Measurements from ENCODE around the gene STX8.

Gene STX8

GRCh38 chr17:9221147-9221921 is 354.3 kb downstream of the STX8 start:
- DNase-seq = no peak

GRCh38 chr17:9220398-9221146 is 355.0 kb downstream of the STX8 start:
- DNase-seq = no peak

DNA sequence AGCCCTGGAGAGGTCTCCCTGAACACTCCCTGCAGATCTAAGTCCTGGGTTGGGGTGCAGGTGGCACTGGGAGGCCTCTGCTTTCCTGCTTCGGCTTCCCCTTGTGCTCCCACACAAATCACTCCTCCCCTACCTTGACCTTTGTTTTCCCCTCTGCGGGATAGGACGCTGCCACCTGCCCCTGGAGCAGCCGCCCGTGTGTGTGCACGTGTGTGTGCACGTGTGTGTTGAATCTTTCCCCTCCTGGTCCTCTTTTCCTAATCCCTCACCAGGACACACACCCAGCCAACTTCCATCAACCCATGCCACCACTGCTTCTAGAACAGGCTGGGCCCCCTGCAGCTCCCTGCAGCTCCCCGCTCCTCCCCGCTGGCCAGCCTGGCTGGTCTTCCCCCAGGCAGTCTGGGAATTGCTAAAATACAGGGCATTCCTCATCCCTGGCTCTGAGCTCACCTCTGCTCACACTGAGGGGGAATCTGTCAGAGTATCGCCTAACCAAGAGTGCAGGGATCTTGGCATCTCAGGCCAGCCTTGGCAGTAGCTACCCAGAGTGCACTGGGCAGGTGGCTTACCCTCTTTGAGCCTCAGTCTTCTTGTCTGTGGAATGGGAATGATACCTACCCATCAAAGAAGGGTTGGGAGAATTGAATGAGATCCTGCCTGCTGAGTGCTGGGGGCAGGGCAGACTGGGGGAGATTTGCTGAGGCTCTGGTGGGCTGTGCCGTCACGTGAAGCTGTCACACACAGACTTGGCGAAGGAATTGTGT is 355.8 kb downstream of the STX8 start:
- no peak for DNase-seq

- DNase-seq = no peak
Measured at GRCh38 chr17:9218911-9219310, 356.7 kb downstream of the STX8 start.

GRCh38 chr17:9218064-9218635 is 357.5 kb downstream of the STX8 start:
- DNase-seq = no peak

GRCh38 chr17:9217151-9218056 is 358.2 kb downstream of the STX8 start:
- DNase-seq = no peak

DNA sequence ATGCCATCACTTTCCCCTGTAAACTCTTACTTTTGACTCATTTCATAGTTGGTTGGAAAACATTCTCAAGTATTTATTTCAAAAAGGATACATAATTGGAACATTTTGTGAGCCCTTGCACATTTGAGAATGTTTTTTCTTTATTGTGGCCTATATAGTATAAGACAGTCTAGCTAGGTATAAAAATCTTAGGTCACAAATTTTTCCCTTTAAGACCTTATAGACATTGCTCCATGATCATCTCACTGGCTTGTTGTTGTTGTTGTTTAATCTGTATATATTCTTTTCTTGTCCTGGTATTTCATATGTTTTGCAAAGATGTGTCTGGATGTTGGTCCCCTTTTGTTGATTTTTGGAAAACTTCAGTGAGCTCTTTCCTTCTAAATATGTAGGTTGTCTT is 360.2 kb downstream of the STX8 start:
- no peak for DNase-seq

DNA sequence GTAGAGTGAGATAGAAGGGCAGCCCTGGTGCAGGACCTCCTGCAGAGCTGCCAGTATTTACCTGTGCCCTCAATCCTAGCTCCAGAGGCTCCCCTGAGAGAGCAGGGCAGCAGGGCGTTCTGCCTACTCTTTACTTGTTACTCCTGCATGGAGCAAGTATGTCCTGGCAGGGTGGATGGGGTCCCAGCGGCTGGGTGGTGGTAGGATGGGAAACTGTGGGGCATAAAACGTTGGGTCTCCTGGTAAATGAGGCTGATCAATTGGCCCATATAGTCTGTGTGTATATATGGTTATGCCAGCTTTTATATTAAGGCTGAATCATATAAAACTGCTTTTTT is 362.3 kb downstream of the STX8 start:
- DNase-seq = no peak

DNA sequence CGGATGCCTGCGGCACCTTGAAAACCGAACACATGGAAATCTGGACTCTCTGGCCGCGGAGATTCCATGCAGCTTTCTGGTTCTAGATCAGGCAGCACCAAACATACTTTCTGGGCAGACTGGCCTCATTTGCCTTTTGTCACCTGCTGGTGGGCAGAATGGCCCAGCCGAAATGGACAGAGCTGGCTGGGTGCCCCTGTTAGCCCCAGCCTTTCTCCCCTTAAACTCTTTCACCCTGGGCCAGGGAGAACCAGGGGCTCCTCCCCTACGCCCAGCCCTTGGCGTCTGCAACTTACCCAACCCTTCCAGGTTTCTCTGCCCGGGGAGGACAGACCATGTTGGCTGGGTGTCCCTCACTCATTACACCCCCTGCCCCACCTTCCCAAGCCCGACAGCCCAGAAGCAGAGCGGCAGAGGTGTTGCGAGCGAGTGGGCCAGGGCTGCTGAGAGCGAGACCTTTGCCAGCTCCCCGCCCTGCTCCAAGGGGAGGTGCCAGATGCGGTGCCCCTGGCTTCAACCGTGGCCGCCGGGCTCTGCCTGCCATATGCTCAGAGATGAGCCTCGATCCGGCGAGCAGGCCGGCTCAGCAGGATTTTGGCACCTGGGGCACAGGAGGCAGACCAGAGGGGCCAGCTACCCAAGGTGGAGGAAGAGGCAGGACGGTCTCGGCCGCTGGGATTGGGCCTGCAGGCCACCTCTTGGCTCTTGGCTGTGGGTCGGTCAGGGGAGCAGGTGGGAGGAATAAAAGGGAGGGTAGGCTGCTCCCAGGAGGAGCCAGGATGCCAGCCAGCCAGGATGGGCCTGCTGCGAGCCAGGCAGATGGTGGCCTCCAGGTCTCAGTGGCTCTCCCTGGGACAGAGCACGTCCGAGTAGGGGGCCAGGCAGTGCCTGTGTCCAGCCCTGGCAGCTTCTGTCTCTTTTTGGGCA is 363.0 kb downstream of the STX8 start:
- no peak for DNase-seq

GRCh38 chr17:9211133-9211765 is 364.4 kb downstream of the STX8 start:
- DNase-seq = no peak

DNA sequence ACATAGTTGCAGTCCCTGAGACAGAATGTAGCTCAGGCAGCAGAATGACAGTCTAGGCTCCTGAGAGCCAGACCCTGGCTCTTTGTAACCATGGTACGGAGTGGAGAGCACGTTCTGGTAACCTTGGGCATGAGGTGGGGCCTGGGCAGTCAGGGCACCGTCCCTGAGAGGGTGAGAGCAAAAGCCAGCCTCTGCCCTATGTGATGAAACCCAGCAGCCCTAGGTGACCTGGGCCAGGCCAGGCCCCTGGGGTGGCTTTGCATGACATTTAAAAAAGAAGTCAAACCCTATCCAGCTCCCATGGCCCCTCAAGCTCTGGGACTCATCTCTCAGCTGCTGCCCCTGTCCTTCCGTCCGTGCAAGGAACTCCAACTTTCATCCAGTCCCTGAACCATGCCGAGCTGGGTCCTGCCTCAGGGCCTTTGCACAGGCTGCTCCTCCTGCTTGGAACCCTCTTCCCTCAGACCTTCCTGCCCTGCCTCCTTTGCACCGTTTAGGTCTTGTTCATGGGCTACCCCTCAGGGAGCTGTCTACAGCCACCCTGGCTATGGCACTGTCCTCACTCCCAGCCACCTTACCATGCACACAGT is 365.7 kb downstream of the STX8 start:
- DNase-seq = no peak

- DNase-seq = no peak
Measured at GRCh38 chr17:9209347-9209746, 366.3 kb downstream of the STX8 start.

DNA sequence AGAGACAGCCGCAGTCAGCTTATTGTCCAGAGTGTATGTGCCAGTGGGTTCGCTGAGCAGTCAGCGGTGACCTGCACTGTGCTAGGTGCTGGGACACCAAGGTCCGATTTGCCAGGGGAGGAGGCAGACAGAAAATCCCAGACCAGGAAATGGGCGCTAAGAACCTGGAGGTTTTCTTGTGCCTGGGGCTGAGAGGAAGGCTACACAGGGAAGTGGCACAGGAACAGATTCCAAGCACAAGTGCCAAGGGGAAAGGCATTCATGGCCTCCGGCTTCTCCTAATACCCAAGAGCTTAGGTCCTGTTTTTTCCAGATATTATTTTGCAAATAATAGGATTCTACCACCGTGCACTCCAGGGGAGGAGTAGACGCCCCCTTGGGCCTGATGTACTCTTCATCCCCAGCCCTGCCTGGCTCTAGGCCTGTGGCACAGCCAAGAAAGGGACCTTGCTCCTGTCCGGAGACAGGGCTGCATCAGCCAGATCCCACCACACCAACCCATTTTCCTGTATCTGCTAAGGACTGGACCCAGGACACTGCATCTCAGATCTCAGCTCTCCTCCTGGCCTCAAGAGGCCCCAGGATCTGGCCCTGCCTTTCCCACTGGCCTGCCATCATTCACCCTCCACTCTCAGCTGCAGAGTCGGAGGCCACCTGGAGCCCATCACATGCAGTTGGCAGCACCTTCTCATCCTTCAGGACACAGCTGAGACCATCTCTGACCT is 367.1 kb downstream of the STX8 start:
- DNase-seq = no peak

- DNase-seq = no peak
Measured at GRCh38 chr17:9206741-9207332, 368.8 kb downstream of the STX8 start.

DNA sequence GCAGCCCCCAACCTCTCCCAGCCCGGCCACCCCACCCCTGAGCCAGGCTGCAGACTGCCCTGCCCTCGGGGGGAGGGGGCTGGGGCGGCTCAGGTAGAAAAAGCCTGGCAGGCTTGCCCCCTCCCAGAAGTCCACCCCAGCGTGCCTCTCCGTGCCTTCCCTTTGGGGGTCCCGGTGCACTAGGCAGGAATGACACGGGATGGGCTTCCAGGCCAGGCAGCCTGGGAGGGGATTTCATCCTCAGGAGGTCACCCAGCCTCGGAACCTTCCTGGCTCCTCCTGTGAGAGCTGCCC is 369.3 kb downstream of the STX8 start:
- no peak for DNase-seq

DNA sequence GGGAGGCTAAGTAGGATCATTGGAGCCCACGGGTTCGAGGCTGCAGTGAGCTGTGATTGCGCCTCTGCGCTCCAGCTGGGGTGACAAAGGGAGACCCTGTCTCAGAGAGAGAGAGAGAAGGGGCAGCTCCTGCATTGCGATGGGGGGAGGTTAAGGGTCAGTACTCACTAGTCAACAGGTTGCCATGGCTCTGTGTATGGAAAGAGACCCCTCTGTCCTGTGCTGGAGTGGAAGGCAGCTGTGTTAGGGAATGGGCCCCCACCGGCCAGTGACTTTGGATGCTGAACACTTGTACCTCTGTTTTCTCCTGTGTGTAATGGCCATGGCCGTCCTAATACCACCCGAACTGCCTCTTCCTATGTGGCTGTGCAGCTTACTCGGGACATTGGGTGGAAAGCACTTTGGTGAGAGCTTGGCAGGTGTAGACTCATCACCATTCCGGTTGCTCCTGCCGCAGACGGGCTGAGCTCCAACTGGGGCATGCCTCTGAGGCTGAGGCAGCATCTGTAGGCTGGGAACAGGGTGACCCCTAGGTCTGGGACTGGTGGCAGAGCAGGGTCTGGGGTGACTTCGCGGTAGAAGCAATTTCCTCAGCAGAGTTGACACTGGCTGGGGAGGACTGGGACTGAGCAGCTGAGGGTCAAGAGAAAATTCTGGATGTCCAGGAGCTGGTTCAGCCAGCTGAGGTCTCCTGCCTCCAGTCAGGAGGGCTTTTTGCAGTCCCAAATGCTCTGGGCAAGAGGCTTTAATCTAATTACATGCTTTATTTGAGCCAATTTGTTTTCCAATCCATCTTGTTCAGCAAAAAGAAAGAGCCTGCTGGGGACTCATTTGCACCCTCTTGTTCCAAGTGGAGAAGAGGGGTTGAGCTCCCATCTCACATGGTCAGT is 369.9 kb downstream of the STX8 start:
- DNase-seq = no peak

GRCh38 chr17:9204637-9205329 is 370.8 kb downstream of the STX8 start:
- no peak for DNase-seq
